ENCODE results near the gene AMPH.
"Not testable (repeated sequence)": the region's sequence is repeated elsewhere in the genome, so short reads cannot be mapped to it uniquely, and the experiment has no call there.

AMPH gene

GRCh38 chr7:38360776-38361175 lies 270.4 kb downstream of the AMPH start:
- no peaks in the 10 kb centered on the region for H3K79me2 ChIP-seq (ENCODE audit: low read length)
- H3K4me3 ChIP-seq (ENCODE audit: low read length): no peak overlapping the region
- no peaks in the 10 kb centered on the region for H4K20me1 ChIP-seq (ENCODE audit: insufficient read depth, low read length)
- H3K9me3 ChIP-seq (ENCODE audit: insufficient read depth, low read length): no peaks in the 10 kb centered on the region
- no peak for TF ChIP-seq CTCF (IDR thresholded peaks at IDR 0.05; ENCODE audit: low read depth, low read length)
- no peak for TF ChIP-seq EZH2phosphoT487 (IDR thresholded peaks at IDR 0.05; ENCODE audit: low read depth)
- H3K27ac ChIP-seq (ENCODE audit: low read length): no peak overlapping the region
- no peak overlapping the region for H3K4me2 ChIP-seq (ENCODE audit: low read length)
- H3K4me1 ChIP-seq (ENCODE audit: low read length): peaks cover 10% of the 10 kb centered on the region; the same call in 1 of the 2 replicates
- no peaks in the 10 kb centered on the region for H3K36me3 ChIP-seq (replicated peaks; ENCODE audit: low read depth, low read length)
- no peaks in the 10 kb centered on the region for H3K27me3 ChIP-seq (ENCODE audit: low read depth, low read length)
- no peak overlapping the region for H3K9ac ChIP-seq (ENCODE audit: low read length)
- no peak overlapping the region for H2AFZ ChIP-seq (ENCODE audit: low read depth, low read length)

- peaks cover 10% of the 10 kb centered on the region; the same call in 1 of the 2 replicates for H3K4me1 ChIP-seq (ENCODE audit: low read length)
- H2AFZ ChIP-seq (ENCODE audit: low read depth, low read length): peak overlapping the region; percentile 65; the same call in 1 of the 2 replicates
- not testable (repeated sequence) for H3K36me3 ChIP-seq (replicated peaks; ENCODE audit: low read depth, low read length); H3K27me3 ChIP-seq (ENCODE audit: low read depth, low read length); H3K79me2 ChIP-seq (ENCODE audit: low read length); H3K27ac ChIP-seq (ENCODE audit: low read length); H3K9me3 ChIP-seq (ENCODE audit: insufficient read depth, low read length); H3K9ac ChIP-seq (ENCODE audit: low read length); H3K4me3 ChIP-seq (ENCODE audit: low read length); H3K4me2 ChIP-seq (ENCODE audit: low read length); H4K20me1 ChIP-seq (ENCODE audit: insufficient read depth, low read length)
- peak; percentile 9; the same call in 1 of the 2 replicates for TF ChIP-seq CTCF (IDR thresholded peaks at IDR 0.05; ENCODE audit: low read depth, low read length)
Measured at GRCh38 chr7:38359071-38359601, 272.0 kb downstream of the AMPH start.

- not testable (repeated sequence) for H3K9me3 ChIP-seq (ENCODE audit: insufficient read depth, low read length); H3K79me2 ChIP-seq (ENCODE audit: low read length)
Measured at GRCh38 chr7:38358273-38358831, 272.8 kb downstream of the AMPH start.

GRCh38 chr7:38354271-38354851 lies 276.8 kb downstream of the AMPH start:
- not testable (repeated sequence) for H3K79me2 ChIP-seq (ENCODE audit: low read length); H2AFZ ChIP-seq (ENCODE audit: low read depth, low read length); H4K20me1 ChIP-seq (ENCODE audit: insufficient read depth, low read length); H3K4me1 ChIP-seq (ENCODE audit: low read length); H3K9me3 ChIP-seq (ENCODE audit: insufficient read depth, low read length); H3K4me2 ChIP-seq (ENCODE audit: low read length); H3K4me3 ChIP-seq (ENCODE audit: low read length); H3K27ac ChIP-seq (ENCODE audit: low read length); H3K9ac ChIP-seq (ENCODE audit: low read length); H3K36me3 ChIP-seq (replicated peaks; ENCODE audit: low read depth, low read length); H3K27me3 ChIP-seq (ENCODE audit: low read depth, low read length)

More at GRCh38 chr7:38358273-38358831, 272.8 kb downstream of the AMPH start:
- H3K36me3 ChIP-seq (replicated peaks; ENCODE audit: low read depth, low read length); H3K4me2 ChIP-seq (ENCODE audit: low read length); H2AFZ ChIP-seq (ENCODE audit: low read depth, low read length); H3K4me3 ChIP-seq (ENCODE audit: low read length); H3K27me3 ChIP-seq (ENCODE audit: low read depth, low read length); H3K27ac ChIP-seq (ENCODE audit: low read length); H3K9ac ChIP-seq (ENCODE audit: low read length); H4K20me1 ChIP-seq (ENCODE audit: insufficient read depth, low read length): not testable (repeated sequence)
- H3K4me1 ChIP-seq (ENCODE audit: low read length): peaks cover 10% of the 10 kb centered on the region; the same call in 1 of the 2 replicates

- H3K4me2 ChIP-seq (ENCODE audit: low read length); H2AFZ ChIP-seq (ENCODE audit: low read depth, low read length); H3K27ac ChIP-seq (ENCODE audit: low read length); H3K9me3 ChIP-seq (ENCODE audit: insufficient read depth, low read length); H3K79me2 ChIP-seq (ENCODE audit: low read length); H3K9ac ChIP-seq (ENCODE audit: low read length); H3K36me3 ChIP-seq (replicated peaks; ENCODE audit: low read depth, low read length); H3K4me1 ChIP-seq (ENCODE audit: low read length); H3K27me3 ChIP-seq (ENCODE audit: low read depth, low read length); H3K4me3 ChIP-seq (ENCODE audit: low read length); H4K20me1 ChIP-seq (ENCODE audit: insufficient read depth, low read length): not testable (repeated sequence)
Measured at GRCh38 chr7:38353431-38353881, 277.7 kb downstream of the AMPH start.
